OCI-LY7 (cell line): Measurements from ENCODE around the gene TRPM3. TPM values are rescaled to one million over a fixed set of nuclear protein-coding genes. Genes with fewer than 3 reads are reported as not detected.

Source experiments
- BruUV-seq: library from RNA; stranded (reverse); fragments of 400-500 nt; replicated peaks from 2 replicates; lab custom pipeline; 2021; lab: Mats Ljungman, UMichigan
- CTCF ChIA-PET: fragments of 300-600 bp; sonication (Branson Sonifier 250); formaldehyde crosslinking; loops from one replicate; lab custom pipeline; 2022; ENCODE audit warnings: antibody characterized with exemption; ENCODE audit not compliant: unreplicated experiment; lab: Charles Lee
- POLR2A ChIA-PET: fragments of 300-600 bp; sonication (Branson Sonifier 250); formaldehyde crosslinking; loops from one replicate; lab custom pipeline; 2022; ENCODE audit warnings: antibody characterized with exemption; lab: Charles Lee
- DNase-seq: peaks from one replicate; pipeline ENCODE4 v3.0.0-alpha.2; 2015; ENCODE audit warnings: low spot score
- H2AFZ ChIP-seq: fragments of 200-600 bp; sonication (generic), shearing (Covaris generic); 2 replicates; pipeline ENCODE4 v1.6.1; 2014; ENCODE audit warnings: mild to moderate bottlenecking, antibody characterized with exemption, low read length, moderate library complexity
- H3K27ac ChIP-seq: fragments of 200-600 bp; sonication (generic); 2 replicates; pipeline ENCODE4 v1.5.1; 2014; ENCODE audit warnings: mixed run types, low read depth, mild to moderate bottlenecking, moderate library complexity, low read length, inconsistent platforms; ENCODE audit not compliant: poor library complexity, severe bottlenecking
- H3K36me3 ChIP-seq: fragments of 200-600 bp; sonication (generic); 2 replicates; pipeline ENCODE4 v1.6.1; 2014; ENCODE audit warnings: mild to moderate bottlenecking, antibody characterized with exemption, low read length, moderate library complexity, mixed read lengths; ENCODE audit not compliant: insufficient read depth
- H3K4me1 ChIP-seq: fragments of 200-600 bp; sonication (generic); 2 replicates; pipeline ENCODE4 v1.5.1; 2014; ENCODE audit warnings: mild to moderate bottlenecking, low read length; ENCODE audit not compliant: insufficient read depth, poor library complexity, severe bottlenecking
- H3K4me2 ChIP-seq: fragments of 200-600 bp; sonication (generic); 2 replicates; pipeline ENCODE4 v1.6.1; 2014; ENCODE audit warnings: mild to moderate bottlenecking, low read length
- H3K4me3 ChIP-seq: fragments of 200-600 bp; sonication (generic); 2 replicates; pipeline ENCODE4 v1.5.1; 2014; ENCODE audit warnings: mild to moderate bottlenecking, low read depth, low read length; ENCODE audit not compliant: poor library complexity, severe bottlenecking
- H3K79me2 ChIP-seq: fragments of 200-600 bp; sonication (generic); 2 replicates; pipeline ENCODE4 v1.6.1; 2016; ENCODE audit warnings: low read depth, mild to moderate bottlenecking, low read length, moderate library complexity, mixed read lengths; ENCODE audit not compliant: insufficient read depth
- H3K9me2 ChIP-seq: fragments of 200-600 bp; sonication (generic); 2 replicates; pipeline ENCODE4 v1.6.1; 2016; ENCODE audit warnings: mild to moderate bottlenecking, low read length, mixed read lengths; ENCODE audit not compliant: insufficient read depth
- H3K9me3 ChIP-seq: fragments of 200-600 bp; sonication (generic); 2 replicates; pipeline ENCODE4 v1.6.1; 2014; ENCODE audit warnings: mild to moderate bottlenecking, mixed run types, low read length, mixed read lengths
- H4K20me1 ChIP-seq: fragments of 200-600 bp; sonication (generic); 2 replicates; pipeline ENCODE4 v1.6.1; 2014; ENCODE audit warnings: mild to moderate bottlenecking, antibody characterized with exemption, low read length, moderate library complexity, mixed read lengths; ENCODE audit not compliant: insufficient read depth
- CTCF ChIP-seq: fragments of 200-600 bp; sonication (generic); conservative IDR thresholded peaks from 2 replicates; pipeline ENCODE4 v1.5.1; 2014; ENCODE audit warnings: mild to moderate bottlenecking, antibody characterized with exemption, low read length, moderate library complexity, mixed read lengths
- EZH2phosphoT487 ChIP-seq: fragments of 200-600 bp; sonication (generic); IDR thresholded peaks from 2 replicates; pipeline ENCODE4 v1.6.1; 2018; ENCODE audit warnings: low read depth, borderline replicate concordance, mild to moderate bottlenecking, mixed run types, antibody characterized with exemption, low read length, moderate library complexity, mixed read lengths
- intact Hi-C: fragments of 100-400 bp; cut with micrococcal nuclease; formaldehyde crosslinking; loops from one replicate; pipeline ENCODE4 v1.10.0; 2022; ENCODE audit not compliant: unreplicated experiment
- total RNA-seq, 2 experiments: library from RNA; depleted of rRNA in 1 of 2; stranded (reverse); fragments of >200 nt in 1 of 2; shearing (Covaris generic) in 1 of 2; gene quantifications; 2 replicates each; pipeline ENCODE4 v1.2.3, GENCODE V29; 2014 to 2022

TRPM3 gene
- total RNA-seq, 2 experiments from 2014 or later = not detected

- CTCF ChIA-PET = no interaction called here
- no peak overlapping the region for H3K4me3 ChIP-seq
- BruUV-seq = no TSS peak
- no peak overlapping the region for H3K27ac ChIP-seq
- H2AFZ ChIP-seq = no peak overlapping the region
- no peaks in the 10 kb centered on the region for H3K9me2 ChIP-seq
- no peak for TF ChIP-seq EZH2phosphoT487
- no peak for TF ChIP-seq CTCF
- no peaks in the 10 kb centered on the region for H3K79me2 ChIP-seq
- intact Hi-C loops = no loop called here
- H3K9me3 ChIP-seq = no peaks in the 10 kb centered on the region
- H3K4me2 ChIP-seq = no peak overlapping the region
- no peaks in the 10 kb centered on the region for H3K36me3 ChIP-seq
- no peaks in the 10 kb centered on the region for H4K20me1 ChIP-seq
- POLR2A ChIA-PET = interaction anchor here (0.6 kb wide), 1 partner anchor 1429 kb away, joined by 4 read pairs; no protein-coding TSS in a partner anchor
- DNase-seq = no peak
- no peaks in the 10 kb centered on the region for H3K4me1 ChIP-seq
Observed at GRCh38 chr9:70795841-70796240, 325.6 kb downstream of the TRPM3 start.

- H3K4me3 ChIP-seq = no peak overlapping the region
- H3K9me2 ChIP-seq = no peaks in the 10 kb centered on the region
- POLR2A ChIA-PET = interaction anchor here (0.5 kb wide), 1 partner anchor 759 kb away, joined by 3 read pairs; no protein-coding TSS in a partner anchor
- H3K4me2 ChIP-seq = no peak overlapping the region
- CTCF ChIA-PET = no interaction called here
- H3K27ac ChIP-seq = no peak overlapping the region
- no peak for DNase-seq
- H3K36me3 ChIP-seq = no peaks in the 10 kb centered on the region
- H2AFZ ChIP-seq = no peak overlapping the region
- no peaks in the 10 kb centered on the region for H3K79me2 ChIP-seq
- H4K20me1 ChIP-seq = no peaks in the 10 kb centered on the region
- TF ChIP-seq EZH2phosphoT487 (no peak), CTCF (no peak)
- no peaks in the 10 kb centered on the region for H3K9me3 ChIP-seq
- BruUV-seq = no TSS peak
- no peaks in the 10 kb centered on the region for H3K4me1 ChIP-seq
- intact Hi-C loops = no loop called here
Observed at GRCh38 chr9:70792796-70793195, 328.6 kb downstream of the TRPM3 start.

- ChIA-PET CTCF (no interaction called here), POLR2A (no interaction called here)
- Histone ChIP-seq H3K4me1 (no peaks in the 10 kb centered on the region), H3K36me3 (no peaks in the 10 kb centered on the region), H3K27ac (no peak overlapping the region), H3K9me2 (no peaks in the 10 kb centered on the region), H3K9me3 (no peaks in the 10 kb centered on the region), H3K4me2 (no peak overlapping the region), H3K79me2 (no peaks in the 10 kb centered on the region), H4K20me1 (no peaks in the 10 kb centered on the region), H3K4me3 (no peak overlapping the region), H2AFZ (no peak overlapping the region)
- intact Hi-C loops = no loop called here
- DNase-seq = no peak
- BruUV-seq = no TSS peak
- TF ChIP-seq CTCF (no peak), EZH2phosphoT487 (no peak)
Observed at GRCh38 chr9:70791936-70792335, 329.5 kb downstream of the TRPM3 start.
